Measurements from ENCODE around the gene GSTT2B.
"Not testable (repeated sequence)": the region's sequence is repeated elsewhere in the genome, so short reads cannot be mapped to it uniquely, and the experiment has no call there.

GRCh38 chr22:23977304-23977703 lies 16.3 kb upstream of the GSTT2B start:
- not testable (repeated sequence) for TF ChIP-seq MYC (IDR thresholded peaks at IDR 0.05; ENCODE audit: low read depth, low read length); EZH2 (IDR thresholded peaks at IDR 0.05; ENCODE audit: borderline replicate concordance, low read depth, low read length, severe bottlenecking); CTCF (IDR thresholded peaks at IDR 0.05; ENCODE audit: extremely low read depth in 1 of 2, insufficient read depth in 1 of 2, low read depth in 1 of 2, low read length in 2 of 2); MAX (IDR thresholded peaks at IDR 0.05; ENCODE audit: insufficient read depth, insufficient read length); POLR2A (IDR thresholded peaks at IDR 0.05; ENCODE audit: low read depth, low read length); JUN (IDR thresholded peaks at IDR 0.05; ENCODE audit: borderline replicate concordance, insufficient read depth, insufficient read length, low read depth); POLR2AphosphoS5 (IDR thresholded peaks at IDR 0.05; ENCODE audit: insufficient read depth, low read depth, low read length)
